ENCODE results near the gene ATP13A2.

ATP13A2 gene

DNA sequence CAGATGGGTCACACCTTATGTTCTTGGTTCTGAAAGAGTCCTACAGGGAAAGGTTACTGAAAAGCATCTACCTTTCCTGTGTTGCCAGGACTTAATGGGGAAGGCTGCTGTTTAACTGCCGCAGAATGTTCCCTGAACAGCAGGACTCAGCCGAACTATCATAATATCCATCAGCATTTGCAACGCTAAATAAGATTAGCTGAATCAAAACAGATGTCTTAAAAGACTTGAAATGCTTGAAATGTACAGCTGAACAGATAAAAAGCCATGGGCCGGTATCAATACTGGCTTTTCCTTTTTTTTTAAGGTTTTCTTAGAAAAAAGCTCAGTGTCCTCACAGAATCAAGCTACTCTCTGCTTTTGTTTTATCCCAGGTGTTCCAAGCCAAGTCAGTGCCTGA lies 19.7 kb upstream of the ATP13A2 start:
- DNase-seq, result no peak

- DNase-seq, result no peak
These were observed 18.5 kb upstream of the ATP13A2 start for GRCh38 chr1:17030206-17030605.

- DNase-seq, result no peak
These were observed 17.0 kb upstream of the ATP13A2 start for GRCh38 chr1:17028662-17029188.

DNA sequence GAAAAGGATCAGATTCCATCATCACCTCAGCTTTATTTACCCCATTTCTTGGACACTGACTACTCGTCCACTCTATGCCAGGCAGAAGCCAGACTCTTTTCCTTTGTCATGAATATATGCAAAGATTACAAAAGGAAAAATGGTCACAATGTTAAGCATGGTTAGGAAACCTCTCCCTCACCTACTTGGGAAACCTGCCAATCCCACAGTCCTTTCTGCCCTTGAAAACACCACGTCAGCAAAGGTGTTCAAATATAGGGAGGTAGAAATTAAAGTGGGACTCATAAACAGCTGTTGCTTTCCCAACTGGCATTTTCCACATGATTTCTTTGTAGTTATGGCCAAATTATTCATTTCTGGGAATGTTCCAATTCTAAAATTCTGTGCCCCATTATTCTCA lies 16.2 kb upstream of the ATP13A2 start:
- DNase-seq, result no peak

DNA sequence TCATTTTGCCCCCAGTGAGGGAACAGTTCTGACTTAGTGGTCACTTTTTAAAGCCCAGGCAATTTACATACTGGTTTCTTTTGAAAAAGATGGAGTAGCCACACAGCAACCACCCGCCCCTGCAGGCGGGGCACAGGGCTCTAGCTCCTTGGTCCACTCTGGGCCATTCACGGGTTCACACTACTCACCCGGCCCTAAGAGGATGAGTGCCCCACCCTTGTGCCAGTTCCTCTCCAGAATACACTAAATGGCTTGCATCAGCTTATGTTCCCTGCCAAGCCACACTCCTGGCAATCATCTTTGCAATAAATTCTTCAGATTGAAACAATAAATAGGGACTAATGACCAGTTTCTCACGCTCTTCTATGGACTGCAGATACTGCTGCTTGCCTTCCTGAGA lies 15.7 kb upstream of the ATP13A2 start:
- no peak for DNase-seq

DNA sequence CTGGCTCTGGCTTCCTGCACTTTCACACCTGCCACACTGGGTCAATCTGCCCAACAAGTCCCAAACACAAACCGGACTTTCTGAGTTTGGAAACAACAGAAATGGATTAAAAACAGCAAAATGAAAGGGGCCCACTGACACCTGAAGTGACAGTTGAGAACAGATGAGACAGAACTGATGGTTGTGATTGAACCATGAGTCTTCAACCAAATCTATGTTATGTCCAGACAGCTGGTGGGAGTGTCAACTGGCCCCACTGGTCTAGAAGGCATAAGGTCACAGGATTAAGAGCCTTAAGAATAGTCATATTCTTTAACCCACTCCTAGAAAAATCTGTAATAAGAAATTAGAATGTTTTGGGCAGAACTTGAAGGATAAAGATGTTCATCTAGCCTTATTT lies 13.0 kb upstream of the ATP13A2 start:
- no peak for DNase-seq

DNA sequence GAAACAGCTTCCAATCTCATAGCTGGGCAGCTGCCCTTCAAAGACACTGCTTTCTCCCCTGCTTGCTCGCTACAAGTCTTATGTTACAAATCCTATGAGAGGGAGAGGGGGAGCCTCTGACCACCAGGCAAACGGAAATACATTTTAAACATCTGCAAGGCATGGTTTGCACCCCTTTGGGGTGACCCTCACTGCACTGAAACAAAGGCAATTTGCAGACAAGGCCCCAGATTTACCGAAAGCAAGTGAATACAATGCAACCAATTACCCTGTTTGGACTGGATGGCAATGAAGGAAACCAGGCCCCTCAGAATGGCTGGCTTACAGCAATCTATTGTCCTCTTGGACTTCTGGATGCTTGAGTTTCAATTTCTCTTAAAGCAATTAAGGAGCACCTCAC lies 11.8 kb upstream of the ATP13A2 start:
- DNase-seq, result no peak

DNA sequence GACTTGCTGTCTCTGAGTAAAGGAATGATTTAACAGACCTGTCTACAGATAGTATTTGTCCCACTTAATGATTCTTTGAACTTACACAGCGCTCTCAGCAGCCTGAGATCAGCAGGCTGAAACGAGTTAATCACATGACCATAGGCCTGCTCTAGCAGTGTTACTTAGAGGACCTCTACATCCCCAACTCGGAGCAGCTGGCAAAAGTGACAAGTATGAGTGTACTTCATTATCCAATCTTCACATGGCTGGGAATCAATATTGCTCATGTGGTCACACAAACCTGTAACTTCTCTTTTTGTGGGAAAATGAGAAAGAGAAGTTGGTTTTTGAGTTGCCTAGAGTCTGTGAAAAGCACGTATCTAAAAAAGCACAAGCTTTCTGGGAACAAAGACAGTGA lies 11.4 kb upstream of the ATP13A2 start:
- no peak for DNase-seq

- no peak for DNase-seq
These were observed 10.2 kb upstream of the ATP13A2 start for GRCh38 chr1:17021896-17022295.

GRCh38 chr1:17020502-17020901 lies 8.8 kb upstream of the ATP13A2 start:
- DNase-seq, result no peak

DNA sequence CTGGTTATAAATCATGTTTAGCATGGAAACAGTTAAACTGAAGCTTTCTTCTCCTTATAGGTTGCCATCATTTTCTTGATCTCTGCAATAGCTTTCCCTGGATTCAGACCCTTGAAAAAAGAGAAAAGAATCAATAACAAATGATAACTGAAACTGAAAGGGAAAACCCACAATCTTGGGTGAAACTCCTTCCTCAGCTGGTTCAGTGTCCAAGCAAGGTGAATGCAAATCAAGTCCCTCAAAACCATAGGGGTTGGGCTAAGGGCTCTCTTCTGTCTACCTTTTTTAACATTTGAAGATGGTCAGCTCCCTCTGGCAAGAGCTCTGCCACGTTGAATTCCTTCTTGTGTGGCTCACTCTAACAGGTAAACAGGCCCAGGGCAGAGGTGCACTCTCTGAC lies 7.1 kb upstream of the ATP13A2 start:
- no peak for DNase-seq

- DNase-seq, result no peak
These were observed 5.7 kb upstream of the ATP13A2 start for GRCh38 chr1:17017435-17017834.

GRCh38 chr1:17016317-17016661 lies 4.6 kb upstream of the ATP13A2 start:
- no peak for DNase-seq

DNA sequence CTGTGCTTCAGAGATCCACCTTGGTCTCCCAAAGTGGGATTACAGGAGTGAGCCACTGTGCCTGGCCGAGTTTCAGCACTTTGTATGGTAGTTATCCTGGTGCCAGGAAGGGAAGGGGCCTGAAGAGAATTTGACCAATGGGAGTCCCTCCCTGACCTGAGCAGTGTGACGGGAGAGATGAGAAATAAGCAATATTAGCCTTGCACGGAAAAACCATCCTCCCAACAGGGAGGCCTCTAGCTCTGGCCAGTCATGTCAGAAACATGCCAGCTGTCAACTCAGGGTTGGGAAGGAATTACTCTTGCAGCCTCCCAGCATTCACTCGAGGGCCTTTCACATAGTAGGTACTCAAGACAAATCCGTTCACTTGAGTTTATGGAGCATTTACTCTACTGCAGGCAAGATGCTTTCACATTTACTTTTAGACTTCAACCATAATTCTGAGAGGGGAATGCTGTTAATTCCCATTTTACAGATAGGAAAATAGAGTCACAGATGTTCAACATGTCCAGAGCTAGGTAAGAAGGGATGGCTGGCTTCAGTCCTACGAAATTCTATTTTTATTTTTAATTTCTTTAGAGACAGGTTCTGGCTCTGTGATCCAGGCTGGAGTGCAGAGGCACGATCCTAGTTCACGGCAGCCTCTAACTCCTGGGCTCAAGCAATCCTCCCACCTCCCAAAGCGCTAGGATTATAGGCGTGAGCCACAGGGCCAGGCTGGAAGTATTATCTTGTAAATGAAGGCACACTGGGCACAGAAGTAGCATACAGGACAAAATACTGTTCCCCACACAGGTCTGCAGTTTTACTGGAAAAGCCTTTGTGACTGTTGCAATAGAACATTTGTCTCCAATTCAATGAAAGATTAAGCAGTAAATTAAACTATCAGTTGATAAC lies 3.2 kb upstream of the ATP13A2 start:
- DNase-seq, result no peak

DNA sequence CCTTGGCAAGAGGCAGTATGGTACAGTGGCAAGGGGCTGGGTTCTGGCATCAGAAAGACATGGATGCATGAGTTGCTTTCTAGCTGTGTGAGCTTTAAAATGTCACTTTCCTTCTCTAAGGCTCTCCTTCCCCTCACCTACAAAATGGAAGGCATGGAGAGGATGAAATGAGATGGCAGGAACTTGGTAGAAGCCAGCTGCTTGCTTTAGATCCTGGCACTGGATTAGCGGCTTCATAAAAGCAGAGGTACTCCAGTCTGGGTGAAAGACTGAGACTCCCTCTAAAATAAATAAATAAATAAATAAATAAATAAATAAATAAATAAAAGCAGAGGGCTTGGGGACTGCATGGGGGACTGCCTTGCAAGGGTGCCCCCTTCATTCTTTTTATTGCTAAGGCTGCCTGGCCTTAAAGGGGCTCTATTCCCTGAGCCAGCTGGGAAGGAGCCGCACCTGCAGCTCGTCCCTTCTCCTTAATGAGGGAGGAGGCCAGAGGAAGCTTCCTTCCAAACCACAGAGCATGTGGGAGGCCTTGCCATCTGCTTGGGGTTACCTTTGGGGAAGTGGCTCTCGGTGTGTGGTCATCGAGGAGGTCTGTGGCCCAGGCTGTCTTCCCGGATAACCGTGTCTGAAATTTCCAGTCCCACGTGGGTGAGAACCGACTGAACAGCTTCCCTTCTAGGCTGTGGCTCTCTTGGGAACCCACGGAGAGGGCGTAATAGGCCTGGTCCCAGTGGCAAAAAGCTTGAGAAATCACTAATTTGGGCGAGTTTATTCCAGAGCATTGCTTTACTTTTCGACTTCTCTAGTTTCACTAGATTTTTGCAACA lies 2.0 kb upstream of the ATP13A2 start:
- no peak for DNase-seq

GRCh38 chr1:17012775-17013490 lies 1.2 kb upstream of the ATP13A2 start:
- DNase-seq, result no peak

DNA sequence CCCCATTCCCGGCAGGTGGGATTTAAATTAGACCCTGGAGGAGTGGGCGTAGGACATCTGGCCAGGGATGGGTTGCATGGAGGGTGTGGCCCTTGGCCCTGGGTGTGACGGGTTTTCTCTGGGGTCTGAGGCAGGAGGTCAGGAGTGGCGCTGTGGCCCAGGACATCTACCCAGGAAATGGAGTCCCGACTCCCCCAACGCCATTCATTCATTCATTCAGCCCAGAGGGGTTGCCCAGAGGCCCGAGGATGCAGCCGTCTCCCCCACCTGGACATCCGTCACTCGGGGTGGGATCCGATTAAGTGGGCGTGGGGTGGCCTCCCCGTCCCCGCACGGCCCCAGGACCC lies 663 bp downstream of the ATP13A2 start:
- no peak for DNase-seq

DNA sequence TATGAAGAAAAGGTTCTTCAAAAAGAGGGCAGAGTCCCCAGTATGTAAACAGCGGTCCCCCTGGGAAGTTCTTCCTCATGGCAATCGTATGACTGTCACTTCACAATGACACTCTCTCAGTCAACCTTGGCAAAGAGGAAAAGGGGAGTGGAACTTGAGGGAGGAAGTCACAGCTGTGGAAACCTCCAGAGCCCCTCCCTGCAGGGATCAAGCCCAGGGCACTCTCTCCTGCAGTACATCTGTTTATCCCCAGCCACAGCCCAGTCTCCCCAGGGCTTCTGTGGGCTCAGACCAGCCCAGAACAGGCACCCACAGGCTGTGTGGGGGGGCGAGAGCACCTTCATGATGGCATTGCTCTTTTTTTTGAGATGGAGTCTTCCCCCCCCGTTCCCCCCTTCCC lies 2.0 kb downstream of the ATP13A2 start:
- DNase-seq, result no peak

DNA sequence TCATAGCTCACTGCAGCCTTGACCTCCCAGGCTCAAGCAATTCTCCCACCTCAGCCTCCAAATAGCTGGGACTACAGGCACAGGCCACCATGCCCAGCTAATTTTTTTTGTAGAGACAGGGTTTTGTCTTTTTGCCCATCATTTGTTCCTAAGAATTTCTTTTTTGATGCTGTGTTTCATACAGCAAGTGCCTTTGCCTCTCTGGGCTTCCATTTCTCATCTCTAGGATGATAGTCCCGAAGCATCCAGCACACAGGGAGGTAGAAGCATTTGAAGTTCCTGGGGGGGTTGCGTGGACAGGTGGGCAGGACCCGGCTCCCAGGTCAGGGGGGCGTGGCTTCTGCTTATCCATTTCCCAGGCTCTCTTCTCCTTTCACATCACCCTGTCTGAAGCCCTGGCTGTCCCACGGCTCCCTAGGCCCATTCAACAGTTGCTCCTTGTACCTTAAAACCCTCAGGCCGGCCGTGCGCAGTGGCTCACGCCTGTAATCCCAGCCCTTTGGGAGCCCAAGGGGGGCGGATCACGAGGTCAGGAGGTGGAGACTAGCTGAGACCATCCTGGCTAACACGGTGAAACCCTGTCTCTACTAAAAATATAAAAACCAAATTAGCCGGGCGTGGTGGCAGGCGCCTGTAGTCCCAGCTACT lies 3.4 kb downstream of the ATP13A2 start:
- DNase-seq, result no peak

DNA sequence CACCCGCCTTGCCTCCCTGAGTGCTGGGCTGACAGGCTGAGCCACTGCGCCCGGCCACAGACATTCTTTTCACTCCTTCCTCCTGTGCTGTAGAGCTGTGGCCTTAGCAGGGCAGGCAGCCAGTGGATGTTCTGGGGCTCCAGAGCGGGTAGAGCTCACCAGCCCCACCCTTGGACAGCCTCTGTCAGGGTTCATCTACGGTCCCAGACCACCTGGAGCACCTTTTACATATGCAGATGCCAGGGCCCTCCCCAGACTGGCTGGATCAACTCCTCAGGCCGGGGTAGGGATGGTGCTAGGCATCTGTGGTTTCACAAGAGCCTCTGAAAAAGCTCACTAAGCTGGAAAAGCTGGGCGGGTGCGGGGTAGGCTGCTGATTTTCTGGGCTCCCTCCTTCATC lies 4.6 kb downstream of the ATP13A2 start:
- no peak for DNase-seq

GRCh38 chr1:17005365-17005740 lies 6.4 kb downstream of the ATP13A2 start:
- DNase-seq, result no peak

GRCh38 chr1:17004466-17005364 lies 7.0 kb downstream of the ATP13A2 start:
- no peak for DNase-seq

All from stimulated activated CD4-positive, alpha-beta T cell treated with anti-CD3 and anti-CD28 coated beads, Interleukin-4, amount 100 ng/mL, for 24 hours (primary cell).